SU-DHL-6 (cell line): ENCODE results near the gene XPOT.

Experiments
- H2AFZ ChIP-seq: fragments of 200-600 bp; sonication (generic); 2 replicates; pipeline ENCODE4 v1.6.1; 2014; ENCODE audit warnings: low read depth, mild to moderate bottlenecking, moderate library complexity, mixed read lengths, antibody characterized with exemption, low read length; ENCODE audit not compliant: severe bottlenecking
- H3F3A ChIP-seq: fragments of 200-600 bp; shearing (Covaris generic); 2 replicates; pipeline ENCODE4 v1.6.0; 2016; ENCODE audit warnings: antibody characterized with exemption, mild to moderate bottlenecking; ENCODE audit not compliant: insufficient read depth
- H3K27ac ChIP-seq: fragments of 200-600 bp; sonication (generic); 2 replicates; pipeline ENCODE4 v1.5.1; 2016; ENCODE audit warnings: low read depth, mild to moderate bottlenecking, low read length, moderate library complexity, mixed read lengths
- H3K27me3 ChIP-seq: fragments of 200-600 bp; sonication (generic), shearing (Covaris generic); 2 replicates; pipeline ENCODE4 v1.6.0; 2014; ENCODE audit warnings: mild to moderate bottlenecking, low read length
- H3K36me3 ChIP-seq: fragments of 200-600 bp; sonication (generic); 2 replicates; pipeline ENCODE4 v1.6.1; 2014; ENCODE audit warnings: mild to moderate bottlenecking, low read length, mixed read lengths
- H3K4me2 ChIP-seq: fragments of 300-600, 200-600 bp; shearing (Covaris generic), sonication (generic); 2 replicates; pipeline ENCODE4 v1.6.0; 2014; ENCODE audit warnings: low read length, low read depth, mild to moderate bottlenecking; ENCODE audit not compliant: poor library complexity, severe bottlenecking
- H3K4me3 ChIP-seq: fragments of 200-600 bp; sonication (generic); 2 replicates; pipeline ENCODE4 v1.5.1; 2014; ENCODE audit warnings: antibody characterized with exemption, low read length, mild to moderate bottlenecking, mixed read lengths; ENCODE audit not compliant: insufficient read depth, poor library complexity, severe bottlenecking
- H3K79me2 ChIP-seq: fragments of 200-600 bp; sonication (generic); 2 replicates; pipeline ENCODE4 v1.6.1; 2014; ENCODE audit warnings: mild to moderate bottlenecking, low read length, moderate library complexity; ENCODE audit not compliant: insufficient read depth
- H3K9ac ChIP-seq: fragments of 200-600 bp; sonication (generic); 2 replicates; pipeline ENCODE4 v1.7.0; 2014; ENCODE audit warnings: mild to moderate bottlenecking, low read length
- H3K9me2 ChIP-seq: fragments of 200-600 bp; sonication (generic); replicated peaks from 2 replicates; pipeline ENCODE4 v1.6.1; 2014; ENCODE audit warnings: low read length; ENCODE audit not compliant: insufficient read depth
- H3K9me3 ChIP-seq: fragments of 200-600 bp; sonication (generic); 2 replicates; pipeline ENCODE4 v1.6.1; 2014; ENCODE audit warnings: low read length, mixed read lengths; ENCODE audit not compliant: insufficient read depth
- H4K20me1 ChIP-seq: fragments of 200-600 bp; sonication (generic); 2 replicates; pipeline ENCODE4 v1.6.1; 2014; ENCODE audit warnings: low read depth, mild to moderate bottlenecking, antibody characterized with exemption, low read length, moderate library complexity, mixed read lengths
- EZH2phosphoT487 ChIP-seq: fragments of 200-600 bp; sonication (generic), shearing (Covaris generic); conservative IDR thresholded peaks from 2 replicates; pipeline ENCODE4 v1.6.1; 2018; ENCODE audit warnings: mild to moderate bottlenecking, antibody characterized with exemption, low read length, moderate library complexity, mixed read lengths
- TF ChIP-seq, protein P1 (sequence below): fragments of 200-600 bp; sonication (generic); IDR thresholded peaks from one replicate; pipeline ENCODE4 v1.5.1; 2017; ENCODE audit warnings: antibody characterized with exemption, mild to moderate bottlenecking, low read length, moderate library complexity; ENCODE audit not compliant: insufficient read depth, poor library complexity, severe bottlenecking

XPOT gene

DNA sequence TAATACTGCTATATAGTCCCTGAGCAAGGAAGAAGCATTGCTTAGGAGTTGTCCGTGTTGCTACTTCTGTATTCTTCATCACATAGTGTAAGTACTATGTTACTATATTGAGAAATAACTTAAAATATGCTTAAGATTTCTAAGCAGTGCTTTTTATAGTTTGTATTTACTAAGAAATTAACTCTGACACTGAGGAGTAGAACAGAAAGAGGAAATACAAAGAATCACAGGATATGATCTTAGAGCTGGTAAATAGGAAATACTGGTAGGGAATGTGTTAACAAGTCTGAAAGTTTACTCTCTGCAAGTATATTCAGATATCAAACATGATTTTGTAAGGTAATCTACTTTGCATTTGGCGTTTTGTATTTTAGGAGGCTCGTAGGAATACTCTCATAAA, 15.5 kb downstream of the XPOT start:
- Histone ChIP-seq H3K9me2 (no peaks in the 10 kb centered on the region), H3K27ac (no peak overlapping the region), H3K36me3 (peaks cover 82% of the 10 kb centered on the region), H3K79me2 (no peaks in the 10 kb centered on the region), H3K4me3 (no peak overlapping the region), H3F3A (no peaks in the 10 kb centered on the region), H2AFZ (no peak overlapping the region), H3K9me3 (no peaks in the 10 kb centered on the region), H3K27me3 (no peaks in the 10 kb centered on the region), H3K4me2 (no peak overlapping the region), H4K20me1 (no peaks in the 10 kb centered on the region), H3K9ac (no peak overlapping the region)
- TF ChIP-seq EZH2phosphoT487 = no peak
- TF ChIP-seq, protein P1, sequence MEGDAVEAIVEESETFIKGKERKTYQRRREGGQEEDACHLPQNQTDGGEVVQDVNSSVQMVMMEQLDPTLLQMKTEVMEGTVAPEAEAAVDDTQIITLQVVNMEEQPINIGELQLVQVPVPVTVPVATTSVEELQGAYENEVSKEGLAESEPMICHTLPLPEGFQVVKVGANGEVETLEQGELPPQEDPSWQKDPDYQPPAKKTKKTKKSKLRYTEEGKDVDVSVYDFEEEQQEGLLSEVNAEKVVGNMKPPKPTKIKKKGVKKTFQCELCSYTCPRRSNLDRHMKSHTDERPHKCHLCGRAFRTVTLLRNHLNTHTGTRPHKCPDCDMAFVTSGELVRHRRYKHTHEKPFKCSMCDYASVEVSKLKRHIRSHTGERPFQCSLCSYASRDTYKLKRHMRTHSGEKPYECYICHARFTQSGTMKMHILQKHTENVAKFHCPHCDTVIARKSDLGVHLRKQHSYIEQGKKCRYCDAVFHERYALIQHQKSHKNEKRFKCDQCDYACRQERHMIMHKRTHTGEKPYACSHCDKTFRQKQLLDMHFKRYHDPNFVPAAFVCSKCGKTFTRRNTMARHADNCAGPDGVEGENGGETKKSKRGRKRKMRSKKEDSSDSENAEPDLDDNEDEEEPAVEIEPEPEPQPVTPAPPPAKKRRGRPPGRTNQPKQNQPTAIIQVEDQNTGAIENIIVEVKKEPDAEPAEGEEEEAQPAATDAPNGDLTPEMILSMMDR = no peak

DNA sequence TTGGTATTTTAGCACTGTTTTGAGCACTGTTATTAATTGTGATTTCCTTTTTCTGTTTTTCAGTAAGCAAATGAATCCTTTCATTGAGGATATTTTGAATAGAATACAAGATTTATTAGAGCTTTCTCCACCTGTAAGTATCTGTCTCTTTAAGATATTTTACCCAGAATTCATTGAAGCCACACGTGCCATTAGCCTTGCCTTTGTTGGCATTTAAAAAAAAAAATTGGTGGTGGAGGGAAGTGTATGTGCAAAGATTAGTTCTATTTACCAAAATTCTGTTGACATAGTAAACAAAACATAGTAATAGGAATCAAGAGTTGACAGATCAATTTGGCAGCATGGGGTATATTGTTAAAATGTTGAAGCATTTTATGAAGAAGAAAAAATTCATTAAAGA, 23.8 kb downstream of the XPOT start:
- Histone ChIP-seq H3K27ac (no peak overlapping the region), H3K79me2 (no peaks in the 10 kb centered on the region)

DNA sequence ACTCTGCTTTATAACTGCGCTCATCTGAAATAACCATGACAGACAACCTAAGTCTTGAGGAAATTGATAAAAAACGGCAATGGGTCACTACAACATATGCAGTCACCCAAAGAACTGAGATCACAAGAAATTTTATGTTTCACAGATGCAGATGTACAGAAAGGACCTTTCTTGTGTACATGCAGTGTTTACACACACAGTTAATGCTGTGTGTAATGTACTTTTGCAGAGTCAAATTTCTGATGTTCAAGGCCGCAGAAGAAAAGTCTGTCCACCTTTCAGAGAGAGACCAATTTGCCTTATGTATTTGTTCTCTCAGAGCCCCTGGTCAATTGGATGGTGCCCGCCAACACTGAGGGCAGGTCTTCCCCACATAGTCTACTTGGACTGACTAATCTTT, 24.8 kb downstream of the XPOT start:
- TF ChIP-seq, protein P1 = no peak
- no peak for TF ChIP-seq EZH2phosphoT487
- H3K9me3 ChIP-seq = no peaks in the 10 kb centered on the region
- no peaks in the 10 kb centered on the region for H3K9me2 ChIP-seq
- H3K27ac ChIP-seq = no peak overlapping the region
- no peaks in the 10 kb centered on the region for H4K20me1 ChIP-seq
- H3F3A ChIP-seq = no peaks in the 10 kb centered on the region
- H3K36me3 ChIP-seq = peaks cover 71% of the 10 kb centered on the region
- H3K27me3 ChIP-seq = no peaks in the 10 kb centered on the region
- no peak overlapping the region for H3K9ac ChIP-seq
- H2AFZ ChIP-seq = no peak overlapping the region
- H3K79me2 ChIP-seq = no peaks in the 10 kb centered on the region
- H3K4me3 ChIP-seq = no peak overlapping the region
- H3K4me2 ChIP-seq = no peak overlapping the region

More for the DNA sequence above, 23.8 kb downstream of the XPOT start:
- Histone ChIP-seq H3K4me3 (no peak overlapping the region), H2AFZ (no peak overlapping the region), H3F3A (no peaks in the 10 kb centered on the region), H3K27me3 (no peaks in the 10 kb centered on the region), H3K36me3 (peaks cover 71% of the 10 kb centered on the region), H3K9me2 (no peaks in the 10 kb centered on the region), H3K4me2 (no peak overlapping the region), H3K9me3 (no peaks in the 10 kb centered on the region), H3K9ac (no peak overlapping the region), H4K20me1 (no peaks in the 10 kb centered on the region)
- TF ChIP-seq, protein P1 = no peak
- TF ChIP-seq EZH2phosphoT487 = no peak

DNA sequence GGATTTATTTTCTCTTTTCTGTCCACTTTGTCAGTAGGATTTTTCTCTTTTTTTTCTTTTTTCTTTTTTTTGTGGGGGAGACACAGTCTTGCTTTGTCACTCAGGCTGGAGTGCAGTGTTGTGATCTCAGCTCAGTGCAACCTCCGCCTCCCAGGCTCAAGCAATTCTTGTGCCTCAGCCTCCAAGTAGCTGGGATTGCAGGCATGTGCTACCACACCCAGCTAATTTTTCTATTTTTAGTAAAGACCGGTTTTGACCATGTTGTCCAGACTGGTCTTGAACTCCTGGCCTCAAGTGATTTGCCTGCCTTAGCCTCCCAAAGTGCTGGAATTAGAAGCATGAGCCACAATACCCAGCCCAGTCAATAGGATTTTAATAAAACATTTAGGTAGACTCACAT, 26.7 kb downstream of the XPOT start:
- Histone ChIP-seq H3K27ac (no peak overlapping the region), H3K36me3 (peaks cover 67% of the 10 kb centered on the region), H3K4me2 (no peak overlapping the region), H3F3A (no peaks in the 10 kb centered on the region), H3K9ac (no peak overlapping the region), H2AFZ (no peak overlapping the region), H3K79me2 (no peaks in the 10 kb centered on the region), H3K9me2 (no peaks in the 10 kb centered on the region), H3K9me3 (no peaks in the 10 kb centered on the region), H4K20me1 (no peaks in the 10 kb centered on the region), H3K4me3 (no peak overlapping the region), H3K27me3 (no peaks in the 10 kb centered on the region)
- TF ChIP-seq EZH2phosphoT487 = no peak
- TF ChIP-seq, protein P1 = no peak
